Kidney epithelial cell (primary cell): Measurements from ENCODE around the gene CCZ1B. TPM values are rescaled to one million over a fixed set of nuclear protein-coding genes. Genes with fewer than 3 reads are reported as not detected.
"Not testable (repeated sequence)": the region's sequence is repeated elsewhere in the genome, so short reads cannot be mapped to it uniquely, and the experiment has no call there.

Experiments
- DNase-seq: peaks from one replicate; pipeline ENCODE4 v3.0.0-alpha.2; 2010; ENCODE audit warnings: low read depth
- H3K27me3 ChIP-seq: 2 replicates; pipeline ENCODE4 v1.6.0; 2011; ENCODE audit warnings: low read length; ENCODE audit not compliant: control insufficient read depth, insufficient read depth
- H3K36me3 ChIP-seq: 2 replicates; pipeline ENCODE4 v1.5.1; 2011; ENCODE audit warnings: low read length; ENCODE audit not compliant: control insufficient read depth, insufficient read depth
- H3K4me3 ChIP-seq: 2 replicates; pipeline ENCODE4 v1.5.1; 2011; ENCODE audit warnings: low read depth, mild to moderate bottlenecking, control low read depth, low read length
- CTCF ChIP-seq: IDR thresholded peaks from 2 replicates; pipeline ENCODE4 v1.5.1; 2011; ENCODE audit warnings: mild to moderate bottlenecking, moderate library complexity, low read length, control low read depth, inconsistent platforms; ENCODE audit not compliant: insufficient read depth, poor library complexity, severe bottlenecking
- total RNA-seq: library from RNA; depleted of rRNA; stranded (reverse); fragments of >200 nt; gene quantifications from 2 replicates; pipeline ENCODE4 v1.2.3, GENCODE V29; 2015

CCZ1B gene
- total RNA-seq, 1 donor from 2014 or later: 29.2 TPM

- H3K36me3 ChIP-seq, DNase-seq, H3K27me3 ChIP-seq, H3K4me3 ChIP-seq: not testable (repeated sequence)
These were observed 21.7 kb upstream of the CCZ1B start for GRCh38 chr7:6847751-6848150.

GRCh38 chr7:6845971-6846449 is 19.9 kb upstream of the CCZ1B start:
- DNase-seq, H3K27me3 ChIP-seq, H3K36me3 ChIP-seq, H3K4me3 ChIP-seq: not testable (repeated sequence)

GRCh38 chr7:6843654-6844053 is 17.6 kb upstream of the CCZ1B start:
- not testable (repeated sequence) for H3K4me3 ChIP-seq, DNase-seq, H3K27me3 ChIP-seq, H3K36me3 ChIP-seq

- H3K4me3 ChIP-seq, DNase-seq, H3K27me3 ChIP-seq, H3K36me3 ChIP-seq: not testable (repeated sequence)
These were observed 17.0 kb upstream of the CCZ1B start for GRCh38 chr7:6843092-6843491.

GRCh38 chr7:6842278-6842921 is 16.3 kb upstream of the CCZ1B start:
- H3K36me3 ChIP-seq, H3K4me3 ChIP-seq, DNase-seq, H3K27me3 ChIP-seq: not testable (repeated sequence)

- not testable (repeated sequence) for H3K36me3 ChIP-seq, DNase-seq, H3K4me3 ChIP-seq, H3K27me3 ChIP-seq
These were observed 11.0 kb upstream of the CCZ1B start for GRCh38 chr7:6837081-6837480.

- not testable (repeated sequence) for H3K27me3 ChIP-seq, H3K36me3 ChIP-seq, DNase-seq, H3K4me3 ChIP-seq
These were observed 9.4 kb upstream of the CCZ1B start for GRCh38 chr7:6835521-6835920.

- no peak for TF ChIP-seq CTCF
These were observed 7.6 kb upstream of the CCZ1B start for GRCh38 chr7:6833636-6834035.

GRCh38 chr7:6831018-6831725 is 5.1 kb upstream of the CCZ1B start:
- H3K27me3 ChIP-seq: no peaks in the 10 kb centered on the region
- no peak for DNase-seq
- H3K4me3 ChIP-seq: no peak overlapping the region
- H3K36me3 ChIP-seq: no peaks in the 10 kb centered on the region
- TF ChIP-seq CTCF: no peak

More at GRCh38 chr7:6833636-6834035, 7.6 kb upstream of the CCZ1B start:
- no peak for DNase-seq
- Histone ChIP-seq H3K36me3 (no peaks in the 10 kb centered on the region), H3K27me3 (no peaks in the 10 kb centered on the region), H3K4me3 (no peak overlapping the region)

GRCh38 chr7:6830026-6830425 is 4.0 kb upstream of the CCZ1B start:
- H3K4me3 ChIP-seq, H3K36me3 ChIP-seq, H3K27me3 ChIP-seq, DNase-seq: not testable (repeated sequence)

- H3K4me3 ChIP-seq, H3K36me3 ChIP-seq, DNase-seq: not testable (repeated sequence)
These were observed 3.5 kb upstream of the CCZ1B start for GRCh38 chr7:6829616-6830015.

GRCh38 chr7:6827180-6827579 is 1.1 kb upstream of the CCZ1B start:
- not testable (repeated sequence) for H3K36me3 ChIP-seq, H3K27me3 ChIP-seq, H3K4me3 ChIP-seq, DNase-seq

More at GRCh38 chr7:6829616-6830015, 3.5 kb upstream of the CCZ1B start:
- H3K27me3 ChIP-seq: not testable (repeated sequence)
